HepG2 (cell line): ENCODE data around the gene JADE3. TPM values are rescaled to one million over a fixed set of nuclear protein-coding genes. Genes with fewer than 3 reads are reported as not detected.
A peak's percentile ranks its signal among the peaks of the same experiment; 100 is the strongest.

Experiments used
- DMAP1 ChIP-seq: IDR thresholded peaks from 2 replicates; pipeline ENCODE4 v1.6.1; 2016
- FOXC1 ChIP-seq: sonication (generic); formaldehyde crosslinking; IDR thresholded peaks from 2 replicates; pipeline ENCODE4 v1.8.0; 2022; ENCODE audit warnings: mild to moderate bottlenecking, missing genetic modification reagents, borderline replicate concordance
- FUBP1 ChIP-seq: sonication (generic); formaldehyde crosslinking; IDR thresholded peaks from 2 replicates; pipeline ENCODE4 v1.5.1; 2020; ENCODE audit warnings: missing genetic modification reagents, mild to moderate bottlenecking, borderline replicate concordance
- GABPB1 ChIP-seq: IDR thresholded peaks from 2 replicates; pipeline ENCODE4 v1.6.1; 2016; ENCODE audit warnings: mild to moderate bottlenecking, missing genetic modification reagents, moderate library complexity, missing compliant biosample characterization
- HOMEZ ChIP-seq: IDR thresholded peaks from 2 replicates; pipeline ENCODE4 v1.6.1; 2016; ENCODE audit warnings: low read depth
- IKZF1 ChIP-seq: fragments of 450-650 bp; IDR thresholded peaks from 2 replicates; pipeline ENCODE4 v1.7.1; 2016
- MEF2D ChIP-seq: sonication (generic); formaldehyde crosslinking; IDR thresholded peaks from 2 replicates; pipeline ENCODE4 v1.5.1; 2020; ENCODE audit warnings: mild to moderate bottlenecking, missing genetic modification reagents
- MLLT10 ChIP-seq: sonication (generic); formaldehyde crosslinking; IDR thresholded peaks from 2 replicates; pipeline ENCODE4 v1.4.0; 2020; ENCODE audit warnings: missing genetic modification reagents
- MXD4 ChIP-seq: IDR thresholded peaks from 2 replicates; pipeline ENCODE4 v1.6.1; 2016; ENCODE audit warnings: mild to moderate bottlenecking, missing biosample characterization, missing genetic modification reagents
- NCOA2 ChIP-seq: sonication (generic); formaldehyde crosslinking; IDR thresholded peaks from 2 replicates; pipeline ENCODE4 v1.8.0; 2022; ENCODE audit warnings: inconsistent platforms
- PCBP1 ChIP-seq: fragments of 200-400 bp; formaldehyde crosslinking; IDR thresholded peaks from 2 replicates; pipeline ENCODE4 v1.6.1; 2017; ENCODE audit warnings: mild to moderate bottlenecking, low read depth, low read length, borderline replicate concordance
- PHB2 ChIP-seq: fragments of 450-650 bp; IDR thresholded peaks from 2 replicates; pipeline ENCODE4 v1.6.1; 2018; ENCODE audit not compliant: partially characterized antibody
- RAD21 ChIP-seq: fragments of 450-650 bp; formaldehyde crosslinking; IDR thresholded peaks from 2 replicates; pipeline ENCODE4 v1.5.0; 2020; ENCODE audit warnings: mild to moderate bottlenecking
- SMAD3 ChIP-seq: sonication (generic); formaldehyde crosslinking; IDR thresholded peaks from 2 replicates; pipeline ENCODE4 v1.4.0; 2020; ENCODE audit warnings: missing genetic modification reagents
- SP1 ChIP-seq, 2 experiments: fragments of 450-650 bp in 1 of 2; sonication (generic) in 1 of 2; formaldehyde crosslinking in 1 of 2; IDR thresholded peaks; 2 replicates each; pipeline versions ENCODE4 v1.4.0 to v1.6.1; 2016 to 2020; ENCODE audit warnings: missing genetic modification reagents in 1 of 2
- THAP11 ChIP-seq: IDR thresholded peaks from 2 replicates; pipeline ENCODE4 v1.6.1; 2016; ENCODE audit warnings: missing biosample characterization, missing genetic modification reagents
- ZBTB21 ChIP-seq: sonication (generic); formaldehyde crosslinking; IDR thresholded peaks from 2 replicates; pipeline ENCODE4 v1.4.0; 2020; ENCODE audit warnings: missing genetic modification reagents
- ZBTB34 ChIP-seq: sonication (generic); formaldehyde crosslinking; IDR thresholded peaks from 2 replicates; pipeline ENCODE4 v1.8.0; 2022; ENCODE audit warnings: mild to moderate bottlenecking, missing genetic modification reagents
- ZNF337 ChIP-seq: sonication (generic); formaldehyde crosslinking; IDR thresholded peaks from 2 replicates; pipeline ENCODE4 v1.5.1; 2020; ENCODE audit warnings: missing genetic modification reagents, low read depth, mild to moderate bottlenecking, borderline replicate concordance
- ZNF75D ChIP-seq: sonication (generic); formaldehyde crosslinking; IDR thresholded peaks from 2 replicates; pipeline ENCODE4 v1.8.1; 2023; ENCODE audit warnings: missing genetic modification reagents, mild to moderate bottlenecking, borderline replicate concordance
- ZNF766 ChIP-seq: sonication (generic); formaldehyde crosslinking; IDR thresholded peaks from 2 replicates; pipeline ENCODE4 v1.5.0; 2020; ENCODE audit warnings: missing genetic modification reagents, borderline replicate concordance
- ZNF878 ChIP-seq: sonication (generic); formaldehyde crosslinking; IDR thresholded peaks from 2 replicates; pipeline ENCODE4 v1.8.1; 2023; ENCODE audit warnings: mild to moderate bottlenecking, missing genetic modification reagents, moderate library complexity
- polyA plus RNA-seq, 8 experiments: library from polyadenylated mRNA; depleted of rRNA in 3 of 8; stranded (reverse) in 7 of 8; unstranded in 1 of 8; fragments of >200 nt; fragmentation: Illumina TruSeq in 4 of 8; extraction: Trizol in 4 of 8; gene quantifications; 2 replicates each; pipeline versions ENCODE4 v1.2.1 to v1.2.3, GENCODE V29; 2011 to 2016; ENCODE audit warnings: low read depth in 4 of 8, missing spikeins in 1 of 8, mixed read lengths in 1 of 8; ENCODE audit not compliant: insufficient read depth in 1 of 8
- total RNA-seq, 5 experiments: library from RNA; depleted of rRNA; stranded (reverse); fragments of >200 nt; fragmentation: Illumina TruSeq; extraction: Trizol; gene quantifications; 2 replicates each; pipeline ENCODE4 v1.2.3, GENCODE V29; 2016; ENCODE audit warnings: low read depth in 1 of 5
- TF ChIP-seq, protein P1 (sequence below): sonication (generic); formaldehyde crosslinking; IDR thresholded peaks from 2 replicates; pipeline ENCODE4 v1.5.1; 2020; ENCODE audit warnings: missing genetic modification reagents, mild to moderate bottlenecking, borderline replicate concordance
- TF ChIP-seq, protein P2 (sequence below): sonication (generic); formaldehyde crosslinking; IDR thresholded peaks from 2 replicates; pipeline ENCODE4 v1.4.0; 2020; ENCODE audit warnings: missing genetic modification reagents

Gene JADE3
- total and polyA plus RNA-seq, 2 of the 13 experiments (the other 11 are each of a cell fraction or from before 2014, with no cell fraction given) = 7.7 to 7.8 TPM

GRCh38 chrX:47080215-47080914 is 168.1 kb downstream of the JADE3 start (continued):
- TF ChIP-seq, protein P1, sequence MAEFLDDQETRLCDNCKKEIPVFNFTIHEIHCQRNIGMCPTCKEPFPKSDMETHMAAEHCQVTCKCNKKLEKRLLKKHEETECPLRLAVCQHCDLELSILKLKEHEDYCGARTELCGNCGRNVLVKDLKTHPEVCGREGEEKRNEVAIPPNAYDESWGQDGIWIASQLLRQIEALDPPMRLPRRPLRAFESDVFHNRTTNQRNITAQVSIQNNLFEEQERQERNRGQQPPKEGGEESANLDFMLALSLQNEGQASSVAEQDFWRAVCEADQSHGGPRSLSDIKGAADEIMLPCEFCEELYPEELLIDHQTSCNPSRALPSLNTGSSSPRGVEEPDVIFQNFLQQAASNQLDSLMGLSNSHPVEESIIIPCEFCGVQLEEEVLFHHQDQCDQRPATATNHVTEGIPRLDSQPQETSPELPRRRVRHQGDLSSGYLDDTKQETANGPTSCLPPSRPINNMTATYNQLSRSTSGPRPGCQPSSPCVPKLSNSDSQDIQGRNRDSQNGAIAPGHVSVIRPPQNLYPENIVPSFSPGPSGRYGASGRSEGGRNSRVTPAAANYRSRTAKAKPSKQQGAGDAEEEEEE = no peak
- TF ChIP-seq ZNF337 (CRISPR knock-in tag) = no peak
- TF ChIP-seq MLLT10 = no peak
- no peak for TF ChIP-seq MXD4 (CRISPR knock-in tag)
- TF ChIP-seq IKZF1 = no peak
- TF ChIP-seq DMAP1 (CRISPR knock-in tag) = no peak
- peak; percentile 31 for TF ChIP-seq GABPB1 (CRISPR knock-in tag)
- 0 out of 2 replicates have a peak, but pooled peaks have one; percentile 50 for TF ChIP-seq THAP11 (CRISPR knock-in tag)
- no peak for TF ChIP-seq HOMEZ
- no peak for TF ChIP-seq FOXC1
- no peak; the same call in 1 of the 2 replicates for TF ChIP-seq SMAD3 (CRISPR knock-in tag)
- no peak for TF ChIP-seq FUBP1 (CRISPR knock-in tag)
- TF ChIP-seq, protein P2, sequence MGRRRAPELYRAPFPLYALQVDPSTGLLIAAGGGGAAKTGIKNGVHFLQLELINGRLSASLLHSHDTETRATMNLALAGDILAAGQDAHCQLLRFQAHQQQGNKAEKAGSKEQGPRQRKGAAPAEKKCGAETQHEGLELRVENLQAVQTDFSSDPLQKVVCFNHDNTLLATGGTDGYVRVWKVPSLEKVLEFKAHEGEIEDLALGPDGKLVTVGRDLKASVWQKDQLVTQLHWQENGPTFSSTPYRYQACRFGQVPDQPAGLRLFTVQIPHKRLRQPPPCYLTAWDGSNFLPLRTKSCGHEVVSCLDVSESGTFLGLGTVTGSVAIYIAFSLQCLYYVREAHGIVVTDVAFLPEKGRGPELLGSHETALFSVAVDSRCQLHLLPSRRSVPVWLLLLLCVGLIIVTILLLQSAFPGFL (CRISPR knock-in tag) = no peak
- TF ChIP-seq PHB2 = no peak
- no peak for TF ChIP-seq SP1 (IDR thresholded peaks at IDR 0.05)
- no peak for TF ChIP-seq SP1 (CRISPR knock-in tag; IDR thresholded peaks at IDR 0.05)
- 0 out of 2 replicates have a peak, but pooled peaks have one; percentile 49 for TF ChIP-seq ZNF878 (CRISPR knock-in tag)
- TF ChIP-seq RAD21 = no peak
- TF ChIP-seq NCOA2 = peak; percentile 94
- no peak for TF ChIP-seq ZNF75D (CRISPR knock-in tag)
- TF ChIP-seq ZNF766 (CRISPR knock-in tag) = no peak
- TF ChIP-seq ZBTB21 (CRISPR knock-in tag) = no peak
- TF ChIP-seq ZBTB34 (CRISPR knock-in tag) = no peak
- peak; percentile 82 for TF ChIP-seq MEF2D (CRISPR knock-in tag)
- no peak for TF ChIP-seq PCBP1
